SIG-M5 treated with dmso at 0.1 percent for 504 hours (cell line): ENCODE results near the gene RBM44.
"Not testable (repeated sequence)": the region's sequence is repeated elsewhere in the genome, so short reads cannot be mapped to it uniquely, and the experiment has no call there.

Experiments
- DNase-seq: peaks from one replicate; lab custom pipeline; 2025; ENCODE audit not compliant: unreplicated experiment; lab: John Stamatoyannopoulos, UW

The RBM44 gene

GRCh38 chr2:237841051-237841450 lies 42.5 kb downstream of the RBM44 start:
- DNase-seq, result no peak

GRCh38 chr2:237848940-237849339 lies 50.4 kb downstream of the RBM44 start:
- not testable (repeated sequence) for DNase-seq

DNA sequence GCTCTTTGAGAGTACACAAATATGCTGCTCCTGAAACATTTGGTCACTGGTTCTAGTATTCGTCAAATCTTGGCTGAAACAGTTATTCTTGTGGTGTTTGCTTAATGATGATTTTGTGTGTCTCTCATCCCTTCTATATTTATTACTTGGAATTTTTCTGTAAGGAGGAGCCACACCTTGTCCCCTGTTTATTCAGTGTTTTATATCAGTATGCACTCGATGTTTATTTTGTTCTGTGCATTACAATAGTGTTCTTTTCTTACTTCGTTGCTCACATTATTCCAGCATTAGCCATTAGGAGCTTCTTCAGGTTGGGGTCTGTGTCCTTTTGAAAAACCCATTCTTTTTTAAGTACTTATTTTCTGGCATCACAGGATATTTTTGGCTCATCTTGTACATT lies 55.7 kb downstream of the RBM44 start:
- no peak for DNase-seq

GRCh38 chr2:237857791-237858190 lies 59.2 kb downstream of the RBM44 start:
- no peak for DNase-seq

DNA sequence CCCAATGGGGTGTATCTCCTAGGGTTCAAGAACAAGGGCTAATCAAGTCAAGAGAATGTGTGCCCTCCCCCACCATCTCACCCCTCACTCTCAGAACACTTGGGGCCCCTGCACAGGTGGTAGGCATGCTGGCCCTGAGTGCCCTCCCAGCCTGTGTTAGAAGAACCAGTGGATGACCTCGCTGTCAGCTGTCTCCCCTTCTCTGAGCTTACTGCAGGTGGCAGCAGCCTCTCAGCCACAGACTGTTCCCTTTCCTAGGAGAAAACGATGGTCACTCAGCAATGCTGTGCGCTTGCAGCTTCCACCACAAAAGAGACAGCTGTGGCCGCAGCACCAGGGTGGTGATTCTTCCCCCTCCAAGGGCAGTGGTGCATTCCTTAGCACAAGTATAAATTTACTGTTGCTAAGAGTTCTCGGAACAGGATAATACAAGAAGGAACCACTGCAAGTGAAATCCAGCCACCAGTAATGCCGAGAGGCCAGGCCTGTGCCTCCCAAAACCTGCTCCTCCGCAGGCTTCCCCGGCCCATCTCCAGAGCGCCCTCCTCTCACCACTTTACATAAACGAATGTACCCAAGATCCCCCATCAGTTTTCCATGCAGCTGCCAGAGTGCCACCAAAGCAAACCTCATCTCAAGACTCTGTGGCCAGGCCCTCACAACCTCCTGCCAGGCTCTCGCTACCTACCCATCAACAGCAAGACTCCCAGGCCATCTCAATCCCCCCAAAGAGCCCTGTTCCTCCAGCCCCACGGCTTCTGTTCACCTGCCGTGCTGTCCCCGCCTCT lies 59.9 kb downstream of the RBM44 start:
- peak; percentile 71 for DNase-seq

GRCh38 chr2:237859082-237859433 lies 60.5 kb downstream of the RBM44 start:
- DNase-seq, result no peak

- DNase-seq, result no peak
Observed at GRCh38 chr2:237859533-237860272, 61.1 kb downstream of the RBM44 start, which contains the start of gene RAMP1. Gene RAMP1 (plus strand): TSS chr2:237859623. CDS start chr2:237859676, 53 bp downstream.

DNA sequence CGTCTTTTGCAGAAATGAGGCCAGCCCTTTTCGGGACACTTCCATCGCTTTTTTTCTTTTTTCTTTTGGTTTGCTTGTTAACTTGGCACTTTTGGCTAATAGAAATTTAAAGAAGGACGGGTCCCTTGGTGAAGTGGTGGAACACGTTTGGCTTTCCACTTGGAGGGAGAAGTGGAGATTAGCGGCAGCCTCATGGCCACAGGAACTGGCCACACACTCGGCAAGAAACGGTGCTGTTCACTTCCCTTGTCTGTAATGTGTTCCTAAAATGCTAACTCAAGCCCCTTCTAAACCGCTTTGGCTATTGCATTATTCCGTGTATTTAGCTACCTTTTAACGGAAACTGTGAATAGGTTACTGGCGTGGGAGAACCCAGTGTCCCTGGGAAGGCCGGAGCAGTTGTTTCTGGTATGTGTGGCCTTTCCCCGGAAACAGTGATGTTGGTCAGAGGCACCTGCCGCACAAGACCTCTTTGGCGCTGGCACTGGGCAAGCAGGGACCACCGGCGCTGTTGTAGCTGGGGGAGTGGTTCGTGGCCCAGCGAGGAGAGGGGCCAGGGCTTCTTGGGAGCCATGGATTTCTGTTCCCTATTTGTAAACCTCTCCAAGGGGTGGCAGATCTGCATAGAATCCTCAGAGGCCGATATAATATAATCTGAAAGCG lies 61.8 kb downstream of the RBM44 start:
- DNase-seq, result no peak

GRCh38 chr2:237861875-237862527 lies 63.4 kb downstream of the RBM44 start:
- no peak for DNase-seq

- DNase-seq, result no peak
Observed at GRCh38 chr2:237862528-237862895, 63.9 kb downstream of the RBM44 start.

DNA sequence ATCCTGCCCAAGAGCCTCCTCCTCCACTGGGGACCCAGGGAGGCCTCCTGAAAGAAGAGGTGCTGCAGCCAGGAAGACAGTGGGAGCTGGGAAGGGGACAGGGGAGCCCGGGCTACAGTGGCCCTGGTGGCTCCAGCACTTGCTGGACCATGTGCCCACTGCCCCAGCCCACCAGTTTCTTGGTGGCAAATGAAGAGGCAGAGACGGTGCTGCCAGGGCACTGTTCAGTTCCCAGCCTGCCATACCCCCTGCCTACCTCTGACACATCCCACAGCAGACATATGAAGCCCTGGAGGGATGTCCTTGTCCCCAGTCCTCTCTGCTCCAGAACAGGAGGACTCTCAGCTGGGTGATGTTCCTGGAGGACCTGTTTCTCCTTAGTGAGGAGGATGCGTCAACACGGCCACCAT lies 64.5 kb downstream of the RBM44 start:
- no peak for DNase-seq

DNA sequence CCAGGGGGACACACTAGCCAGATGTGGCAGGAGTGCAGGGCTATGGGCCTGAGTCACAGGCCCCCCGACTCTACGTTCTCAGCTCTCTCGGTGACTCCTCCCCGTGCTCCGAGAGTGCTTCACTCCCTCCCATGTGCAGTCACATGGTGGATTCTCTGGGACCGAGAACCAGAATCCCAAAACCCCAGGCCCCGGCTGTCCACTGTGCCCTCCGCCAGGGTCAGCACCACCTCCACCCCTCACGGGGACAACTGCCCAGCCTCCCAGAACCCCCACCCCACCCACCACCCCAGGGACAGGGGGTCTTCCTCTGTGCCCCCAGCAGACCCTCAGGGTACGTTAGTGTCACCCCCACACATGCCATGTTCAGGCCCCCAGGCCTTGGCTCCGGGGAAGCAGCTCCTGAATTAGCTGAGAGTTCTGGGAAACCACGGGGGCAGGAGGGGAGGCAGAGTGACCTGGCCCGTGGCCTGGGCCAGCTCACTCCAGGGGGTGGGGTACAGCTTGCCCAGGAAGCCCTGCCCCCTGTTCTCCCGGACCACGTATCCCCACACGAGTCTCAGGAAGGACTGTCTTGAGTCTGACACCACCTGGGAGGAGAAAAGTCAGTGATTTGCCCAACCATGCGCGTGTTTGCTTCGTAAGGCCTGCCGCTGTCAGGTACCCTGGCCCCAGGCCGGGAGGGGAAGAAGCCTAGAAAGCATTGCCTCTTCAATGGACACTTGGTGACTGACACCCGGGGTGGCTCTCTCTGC lies 65.3 kb downstream of the RBM44 start:
- no peak for DNase-seq

DNA sequence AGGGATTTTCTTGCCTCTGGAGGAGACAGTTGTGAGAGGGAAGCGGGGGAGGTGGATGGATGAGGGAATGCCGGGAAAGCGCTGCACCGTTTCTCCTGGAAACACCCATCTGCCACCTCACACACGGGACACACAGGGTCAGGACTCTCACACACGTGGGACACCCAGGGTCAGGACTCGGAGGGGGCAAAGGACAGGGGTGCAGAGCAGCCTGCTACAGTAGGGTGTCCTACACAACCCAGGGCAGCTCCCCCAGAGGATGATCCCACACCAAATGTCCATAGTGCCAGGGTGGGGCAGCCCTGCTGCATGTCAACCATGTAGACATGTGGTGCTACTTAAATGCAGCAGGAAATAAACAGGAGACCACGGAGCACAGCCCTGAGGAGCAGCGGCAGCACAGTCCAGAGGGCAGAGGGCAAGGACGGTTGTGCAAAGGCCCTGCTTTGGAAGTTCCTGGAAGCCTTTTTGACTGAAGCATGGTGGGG lies 65.9 kb downstream of the RBM44 start:
- no peak for DNase-seq

DNA sequence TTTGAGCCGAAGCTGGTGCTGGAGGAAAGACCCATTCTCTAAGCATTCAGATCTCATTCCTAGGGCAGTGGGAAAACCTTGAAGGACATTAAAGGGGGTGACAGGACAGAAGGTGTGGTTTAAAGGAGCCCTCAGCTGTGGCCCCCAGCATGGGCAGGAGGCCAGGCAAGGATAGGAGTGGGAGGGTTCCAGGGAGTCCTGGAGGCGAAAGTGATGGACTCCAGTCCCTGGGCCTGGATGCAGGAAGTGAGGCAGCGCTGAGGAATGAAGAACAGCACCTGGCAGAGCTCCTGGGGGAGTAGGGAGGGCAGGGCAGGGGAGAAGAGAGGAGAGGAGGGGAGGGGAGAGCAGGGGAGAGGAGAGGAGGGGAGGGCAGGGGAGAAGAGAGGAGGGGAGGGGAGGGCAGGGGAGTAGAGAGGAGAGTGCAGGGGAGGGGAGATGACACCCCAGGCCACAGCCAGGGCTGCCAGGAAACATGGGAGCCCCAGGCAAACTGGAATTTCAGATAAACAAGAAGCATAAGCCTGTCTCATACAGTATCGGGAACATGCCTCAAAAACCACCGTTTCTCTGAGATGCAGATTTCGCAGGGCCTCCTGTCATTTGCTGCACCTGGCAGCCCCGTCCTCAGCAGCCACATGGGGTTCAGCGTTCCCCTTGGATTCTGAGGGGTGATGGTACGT lies 66.5 kb downstream of the RBM44 start:
- no peak for DNase-seq

- DNase-seq, result no peak
Observed at GRCh38 chr2:237865623-237866041, 67.1 kb downstream of the RBM44 start.

GRCh38 chr2:237866101-237866621 lies 67.6 kb downstream of the RBM44 start:
- no peak for DNase-seq

DNA sequence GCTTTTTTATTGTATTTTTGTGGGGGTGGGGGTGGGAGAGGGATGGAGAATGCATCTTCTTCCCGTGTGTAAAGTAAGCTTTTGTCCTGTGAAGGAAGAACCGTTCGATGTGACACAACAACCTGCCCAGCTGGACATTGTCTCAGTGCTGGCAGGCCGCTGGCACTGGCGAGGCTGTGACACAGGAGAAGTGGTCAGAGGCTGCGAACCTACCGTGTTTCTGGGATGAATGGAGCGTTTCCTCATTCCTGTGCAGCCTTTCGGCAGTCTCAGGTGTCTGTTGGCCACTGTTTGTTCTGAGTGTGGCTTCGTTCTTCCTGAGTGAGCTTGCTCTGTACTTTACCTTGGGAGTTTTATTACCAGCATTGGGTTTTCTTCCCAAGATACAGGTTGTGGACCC lies 68.9 kb downstream of the RBM44 start:
- DNase-seq, result no peak

DNA sequence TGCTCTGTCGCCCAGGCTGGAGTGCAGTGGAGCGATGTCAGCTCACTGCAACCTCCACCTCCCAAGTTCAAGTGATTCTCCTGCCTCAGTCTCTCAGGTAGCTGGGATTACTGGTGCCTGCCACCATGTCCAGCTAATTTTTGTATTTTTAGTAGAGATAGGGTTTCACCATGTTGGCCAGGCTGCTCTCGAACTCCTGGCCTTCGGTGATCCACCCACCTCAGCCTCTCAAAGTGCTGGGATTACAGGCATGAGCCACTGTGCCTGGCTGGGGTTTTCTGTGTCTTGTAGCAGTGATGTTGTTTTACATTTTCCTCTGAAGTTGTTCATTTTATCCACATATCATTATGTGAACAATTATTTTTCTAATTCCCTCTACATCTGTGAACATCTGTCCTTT lies 69.5 kb downstream of the RBM44 start:
- not testable (repeated sequence) for DNase-seq

- no peak for DNase-seq
Observed at GRCh38 chr2:237868631-237869342, 70.2 kb downstream of the RBM44 start.
